GM12878 (cell line): ENCODE measurements around the gene NOC2L. TPM values are rescaled to one million over a fixed set of nuclear protein-coding genes. Genes with fewer than 3 reads are reported as not detected.

Experiments
- ATAC-seq: fragments of 200-7000 bp; cut with Tn5 transposase; 3 replicates; pipeline ENCODE4 v1.9.1; 2020; ENCODE audit warnings: mild to moderate bottlenecking, moderate library complexity
- BruUV-seq: library from RNA; stranded (reverse); fragments of 400-500 nt; replicated peaks from 2 replicates; lab custom pipeline; 2021; lab: Mats Ljungman, UMichigan
- CTCF ChIA-PET: fragments of 300-600 bp; sonication (Branson Sonifier 250); formaldehyde crosslinking; extraction: SDS; loops from one replicate; lab custom pipeline; 2021; ENCODE audit warnings: inconsistent platforms; lab: Yijun Ruan, JAX
- POLR2A ChIA-PET: fragments of 350-600 bp; formaldehyde crosslinking; extraction: SDS; loops from one replicate; lab custom pipeline; 2021; ENCODE audit warnings: inconsistent platforms; lab: Charles Lee
- RAD21 ChIA-PET: fragments of 300-600 bp; sonication (Branson Sonifier 250); formaldehyde crosslinking; loops from one replicate; lab custom pipeline; 2023; ENCODE audit warnings: antibody characterized with exemption; ENCODE audit not compliant: unreplicated experiment; lab: Charles Lee
- SMC1A ChIA-PET: fragments of 300-600 bp; sonication (Branson Sonifier 250); formaldehyde crosslinking; loops from one replicate; lab custom pipeline; 2023; ENCODE audit not compliant: unreplicated experiment, uncharacterized antibody; lab: Charles Lee
- DNase-seq: peaks from one replicate; pipeline ENCODE4 v3.0.0-alpha.2; 2011; ENCODE audit warnings: low read depth, low spot score
- FAIRE-seq: peaks from 3 replicates; lab custom pipeline; 2011; peaks lifted over from hg19 to GRCh38; lab: Jason Lieb, UNC
- H2AFZ ChIP-seq: 2 replicates; pipeline ENCODE4 v1.6.0; 2011; ENCODE audit warnings: low read depth, low read length, control low read depth; ENCODE audit not compliant: control insufficient read depth
- H3K27ac ChIP-seq: 2 replicates; pipeline ENCODE4 v1.5.1; 2011; ENCODE audit warnings: control low read depth; ENCODE audit not compliant: control insufficient read depth, insufficient read depth
- H3K27me3 ChIP-seq, 2 experiments: replicated peaks in 1 of 2; 2 replicates each; pipeline versions ENCODE4 v1.6.0 to v1.6.1; 2011; ENCODE audit warnings: low read length in 1 of 2; ENCODE audit not compliant: control insufficient read depth in 2 of 2, insufficient read depth in 2 of 2
- H3K36me3 ChIP-seq, 2 experiments: 2 replicates each; pipeline ENCODE4 v1.5.1; 2011; ENCODE audit warnings: low read length in 1 of 2; ENCODE audit not compliant: control insufficient read depth in 2 of 2, insufficient read depth in 2 of 2
- H3K4me1 ChIP-seq: 2 replicates; pipeline ENCODE4 v1.6.1; 2011; ENCODE audit warnings: mild to moderate bottlenecking, low read length, moderate library complexity, mixed read lengths; ENCODE audit not compliant: control insufficient read depth, insufficient read depth
- H3K4me2 ChIP-seq: 2 replicates; pipeline ENCODE4 v1.6.0; 2011; ENCODE audit warnings: control low read depth; ENCODE audit not compliant: control insufficient read depth, insufficient read depth
- H3K4me3 ChIP-seq: fragments of 200-600 bp; sonication (generic); 2 replicates; pipeline ENCODE4 v1.5.1; 2016
- H3K79me2 ChIP-seq: 2 replicates; pipeline ENCODE4 v1.6.0; 2011; ENCODE audit warnings: low read length; ENCODE audit not compliant: control insufficient read depth, insufficient read depth
- H3K9ac ChIP-seq: 2 replicates; pipeline ENCODE4 v1.8.0; 2011; ENCODE audit warnings: low read length, control low read depth, mixed read lengths; ENCODE audit not compliant: control insufficient read depth, insufficient read depth
- H3K9me3 ChIP-seq: replicated peaks from 3 replicates; pipeline ENCODE4 v1.5.1; 2011; ENCODE audit warnings: mild to moderate bottlenecking, low read length; ENCODE audit not compliant: control insufficient read depth, insufficient read depth
- H4K20me1 ChIP-seq: 2 replicates; pipeline ENCODE4 v1.6.0; 2011; ENCODE audit not compliant: control insufficient read depth, insufficient read depth
- ASH2L ChIP-seq: fragments of 300-600, 200-600 bp; sonication (generic); IDR thresholded peaks from 2 replicates; pipeline ENCODE4 v1.6.1; 2017; ENCODE audit warnings: low read depth, mild to moderate bottlenecking, borderline replicate concordance
- HDGF ChIP-seq: fragments of 450-650 bp; IDR thresholded peaks from 2 replicates; pipeline ENCODE4 v1.6.1; 2016; ENCODE audit warnings: antibody characterized with exemption
- IRF4 ChIP-seq: IDR thresholded peaks from 2 replicates; pipeline ENCODE4 v1.6.1; 2011; ENCODE audit warnings: low read depth, low read length
- IRF5 ChIP-seq: fragments of 450-650 bp; IDR thresholded peaks from 2 replicates; pipeline ENCODE4 v1.6.1; 2017; ENCODE audit warnings: borderline replicate concordance
- MTA3 ChIP-seq: IDR thresholded peaks from 2 replicates; pipeline ENCODE4 v1.6.1; 2012; ENCODE audit warnings: low read length, inconsistent platforms, borderline replicate concordance
- MYC ChIP-seq: IDR thresholded peaks from 2 replicates; pipeline ENCODE4 v1.6.1; 2011; ENCODE audit warnings: mild to moderate bottlenecking, low read length, moderate library complexity, inconsistent platforms; ENCODE audit not compliant: insufficient read depth, insufficient replicate concordance, insufficient read length, severe bottlenecking
- NFIC ChIP-seq: IDR thresholded peaks from 2 replicates; pipeline ENCODE4 v1.6.1; 2012; ENCODE audit warnings: low read depth, mild to moderate bottlenecking, inconsistent platforms, low read length, moderate library complexity
- NFXL1 ChIP-seq: fragments of 450-650 bp; IDR thresholded peaks from 2 replicates; pipeline ENCODE4 v1.6.1; 2017; ENCODE audit warnings: antibody characterized with exemption, mild to moderate bottlenecking, borderline replicate concordance
- NFYB ChIP-seq: IDR thresholded peaks from 2 replicates; pipeline ENCODE4 v1.6.1; 2011; ENCODE audit warnings: low read depth, mild to moderate bottlenecking, low read length, improper control_type of control experiment, moderate library complexity; ENCODE audit not compliant: insufficient read depth
- RCOR1 ChIP-seq: conservative IDR thresholded peaks from 2 replicates; pipeline ENCODE4 v1.6.1; 2012; ENCODE audit warnings: low read depth, low read length, improper control_type of control experiment
- SREBF2 ChIP-seq: IDR thresholded peaks from 2 replicates; pipeline ENCODE4 v1.6.1; 2012; ENCODE audit warnings: mild to moderate bottlenecking, low read length
- SRF ChIP-seq, 2 experiments: IDR thresholded peaks; 2 replicates each; pipeline ENCODE4 v1.6.1; 2011; ENCODE audit warnings: low read depth in 2 of 2, low read length in 2 of 2, mild to moderate bottlenecking in 1 of 2, moderate library complexity in 1 of 2
- STAT1 ChIP-seq: fragments of 450-650 bp; conservative IDR thresholded peaks from 2 replicates; pipeline ENCODE4 v1.6.1; 2014; ENCODE audit warnings: antibody characterized with exemption, mild to moderate bottlenecking
- STAT3 ChIP-seq: IDR thresholded peaks from 2 replicates; pipeline ENCODE4 v1.6.1; 2011; ENCODE audit warnings: low read depth, low read length, improper control_type of control experiment
- ZBED1 ChIP-seq: IDR thresholded peaks from 2 replicates; pipeline ENCODE4 v1.6.1; 2016; ENCODE audit warnings: borderline replicate concordance
- ZNF207 ChIP-seq: fragments of 450-650 bp; IDR thresholded peaks from 2 replicates; pipeline ENCODE4 v1.6.1; 2014; ENCODE audit warnings: antibody characterized with exemption, mild to moderate bottlenecking, borderline replicate concordance
- ZNF687 ChIP-seq: fragments of 450-650 bp; IDR thresholded peaks from 2 replicates; pipeline ENCODE4 v1.6.1; 2017; ENCODE audit warnings: mild to moderate bottlenecking, moderate library complexity
- ZSCAN29 ChIP-seq: fragments of 450-650 bp; IDR thresholded peaks from 2 replicates; pipeline ENCODE4 v1.6.1; 2017; ENCODE audit warnings: mild to moderate bottlenecking, moderate library complexity
- WGBS: methylation state at CpG from one replicate; pipeline ENCODE4 v1.1.6; 2016; ENCODE audit warnings: low lambda C conversion rate; ENCODE audit not compliant: insufficient replicate concordance, insufficient coverage; ENCODE audit errors: missing lambda C conversion rate; 5-methylcytosine and 5-hydroxymethylcytosine counted together
- in situ Hi-C: fragments of 300-500 bp; cut with MboI; formaldehyde crosslinking; loops from 9 replicates; pipeline ENCODE4 v1.14.3; 2018; ENCODE audit warnings: mixed read lengths
- intact Hi-C: fragments of 100-400 bp; cut with micrococcal nuclease; formaldehyde crosslinking; loops from one replicate; pipeline ENCODE4 v1.14.2; 2022; ENCODE audit not compliant: unreplicated experiment
- polyA plus RNA-seq, 11 experiments: library from polyadenylated mRNA; depleted of rRNA in 4 of 11; unstranded in 6 of 11; stranded (reverse) in 5 of 11; fragments of >200 nt; fragmentation: Nextera tagmentation in 4 of 11; fragmentation: Illumina TruSeq in 1 of 11; extraction: Ambion mirVana in 4 of 11; extraction: Trizol in 1 of 11; gene quantifications; 1 replicate in 1 of 11; 2 replicates in 10 of 11; pipeline versions ENCODE4 v1.2.1 to v1.2.3, GENCODE V29; 2011 to 2016; ENCODE audit warnings: inconsistent platforms in 2 of 11, missing spikeins in 2 of 11, low read depth in 1 of 11
- total RNA-seq, 4 experiments: library from RNA; depleted of rRNA in 3 of 4; stranded (reverse); fragments of >200 nt in 3 of 4; fragmentation: Illumina TruSeq in 1 of 4; extraction: Trizol in 1 of 4; gene quantifications; 2 replicates each; pipeline versions ENCODE4 v1.2.1 to v1.2.3, GENCODE V29; 2013 to 2021

Gene NOC2L
- total and polyA plus RNA-seq, 10 of the 15 experiments (the other 5 are each of a cell fraction or from before 2014, with no cell fraction given), result 1.3 to 171 (median 64.3) TPM

- DNase-seq (no peak), FAIRE-seq (no peak), ATAC-seq (no peak)
- Histone ChIP-seq H3K27ac (no peak overlapping the region), H3K9me3 (no peaks in the 10 kb centered on the region), H3K27me3 (peaks cover 2 to 4% of the 10 kb centered on the region in 2 experiments; a peak in 3 of 4 replicates), H4K20me1 (no peaks in the 10 kb centered on the region; the same call in none of the 2 replicates), H2AFZ (no peak overlapping the region), H3K36me3 (no peaks in the 10 kb centered on the region), H3K4me1 (no peaks in the 10 kb centered on the region), H3K4me2 (no peak overlapping the region), H3K9ac (no peak overlapping the region), H3K79me2 (no peaks in the 10 kb centered on the region), H3K4me3 (no peak overlapping the region)
- CTCF ChIA-PET, result no interaction called here
- in situ Hi-C loops, result no loop called here
- no peak for TF ChIP-seq STAT1
- TF ChIP-seq ZNF207, result no peak
- TF ChIP-seq NFYB, result no peak
- TF ChIP-seq SREBF2, result no peak
- no peak for TF ChIP-seq NFIC
- no peak for TF ChIP-seq ZBED1
- TF ChIP-seq IRF4, result no peak
- no peak for TF ChIP-seq STAT3
- TF ChIP-seq MTA3, result no peak
- TF ChIP-seq NFXL1, result no peak
- no peak for TF ChIP-seq HDGF
- no peak for TF ChIP-seq ZNF687
- no peak for TF ChIP-seq SRF (IDR thresholded peaks at IDR 0.05; ENCODE audit: low read depth in 2 of 2, low read length in 2 of 2)
- no peak for TF ChIP-seq MYC
- no peak for TF ChIP-seq ZSCAN29
- TF ChIP-seq RCOR1, result no peak
- no peak for TF ChIP-seq IRF5
- TF ChIP-seq ASH2L, result no peak
- RAD21 ChIA-PET, result no interaction called here
- intact Hi-C loops, result no loop called here
- WGBS, result 45% methylated on average over 7 of the region's 7 CpGs
- SMC1A ChIA-PET, result no interaction called here
- POLR2A ChIA-PET, result no interaction called here
- BruUV-seq, result no TSS peak
Observed at GRCh38 chr1:917076-917459, 42.0 kb downstream of the NOC2L start.
